ENCODE results near the gene FSCN2. TPM values are rescaled to one million over a fixed set of nuclear protein-coding genes. Genes with fewer than 3 reads are reported as not detected.

The FSCN2 gene
- total RNA-seq, 1 experiment from 2014 or later, result 2.9 TPM

DNA sequence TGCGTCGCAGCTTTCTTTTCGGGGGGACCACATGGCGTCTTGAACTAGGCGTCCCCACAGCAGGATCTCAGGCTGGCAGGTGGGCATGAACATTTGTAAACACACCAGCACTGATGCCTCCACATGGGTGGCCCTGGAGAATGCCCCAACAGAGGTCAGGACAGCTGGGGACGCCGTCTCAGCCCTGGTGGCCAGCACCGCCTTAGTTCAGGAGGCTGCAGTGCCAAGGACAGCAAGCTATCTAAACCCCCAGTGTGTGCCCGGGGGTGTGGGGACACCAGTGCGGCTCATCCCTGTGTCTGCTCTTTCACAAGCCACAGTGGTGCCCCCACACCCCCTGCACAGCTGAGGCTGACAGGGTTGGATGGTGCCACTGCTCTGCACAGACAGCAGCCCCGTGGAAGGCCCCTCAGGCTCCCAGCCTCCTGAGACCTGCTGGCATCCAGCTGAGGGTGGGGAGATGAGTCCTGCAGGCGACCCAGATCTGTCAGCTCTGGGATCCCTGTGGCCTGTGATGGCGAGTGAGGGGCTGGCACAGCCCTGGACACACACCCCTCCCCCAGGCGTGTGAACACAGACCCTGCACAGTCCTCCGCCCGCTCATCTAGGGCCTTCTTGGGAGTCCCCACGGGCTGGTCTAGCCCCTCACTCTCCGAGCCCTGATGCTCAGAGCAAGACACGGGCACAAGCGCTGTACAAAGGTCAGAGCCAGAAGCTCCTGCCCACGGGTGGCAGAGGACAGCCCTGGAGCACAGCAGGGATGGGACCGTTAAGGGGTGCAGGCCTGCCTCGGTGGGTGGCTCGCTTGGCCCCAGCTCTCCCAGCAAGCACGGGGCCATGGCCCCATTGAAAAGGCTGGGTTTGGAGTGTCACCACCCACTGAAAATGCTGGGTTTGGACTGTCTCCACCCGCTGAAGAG, 10.7 kb downstream of the FSCN2 start:
- no peak for TF ChIP-seq CTCF (IDR thresholded peaks at IDR 0.05; ENCODE audit: insufficient read depth in 1 of 2, low read depth in 1 of 2, low read length in 1 of 2, severe bottlenecking in 1 of 2, unreplicated experiment in 1 of 2)
- no peaks in the 10 kb centered on the region for H3K4me1 Mint-ChIP-seq (ENCODE audit: low read depth, unreplicated experiment)
- no peaks in the 10 kb centered on the region for H3K27me3 Mint-ChIP-seq (ENCODE audit: insufficient read depth, unreplicated experiment)
- Histone ChIP-seq H3K4me3 (ENCODE audit: low read depth, low read length) (no peak overlapping the region), H3K36me3 (ENCODE audit: control insufficient read depth, insufficient read depth, low read length) (no peaks in the 10 kb centered on the region; the same call in none of the 2 replicates), H3K27me3 (replicated peaks; ENCODE audit: control insufficient read depth, insufficient read depth, low read length) (no peaks in the 10 kb centered on the region), H3K4me1 (peaks cover 8% of the 10 kb centered on the region; the same call in 1 of the 2 replicates), H3K9me3 (no peaks in the 10 kb centered on the region)
- DNase-seq, result no peak
- BruUV-seq (replicated peaks), result no TSS peak
- H3K36me3 Mint-ChIP-seq (ENCODE audit: insufficient read depth, unreplicated experiment), result peaks cover 32% of the 10 kb centered on the region
- CTCF ChIA-PET, result interaction anchor here (1.0 to 1.1 kb wide), 2 partner anchors 14 to 20 kb away, joined by 3 to 5 read pairs; no protein-coding TSS in a partner anchor
- no peaks in the 10 kb centered on the region for H3K9me3 Mint-ChIP-seq (ENCODE audit: unreplicated experiment)
- intact Hi-C loops (cut with micrococcal nuclease; ENCODE audit: unreplicated experiment), result no loop called here
- POLR2A ChIA-PET, result interaction anchor here (0.5 kb wide), 1 partner anchor 30 kb away, joined by 8 read pairs; no protein-coding TSS in a partner anchor
- no peak overlapping the region for H3K27ac Mint-ChIP-seq (ENCODE audit: unreplicated experiment)
- H3K4me3 Mint-ChIP-seq (ENCODE audit: unreplicated experiment), result no peak overlapping the region

DNA sequence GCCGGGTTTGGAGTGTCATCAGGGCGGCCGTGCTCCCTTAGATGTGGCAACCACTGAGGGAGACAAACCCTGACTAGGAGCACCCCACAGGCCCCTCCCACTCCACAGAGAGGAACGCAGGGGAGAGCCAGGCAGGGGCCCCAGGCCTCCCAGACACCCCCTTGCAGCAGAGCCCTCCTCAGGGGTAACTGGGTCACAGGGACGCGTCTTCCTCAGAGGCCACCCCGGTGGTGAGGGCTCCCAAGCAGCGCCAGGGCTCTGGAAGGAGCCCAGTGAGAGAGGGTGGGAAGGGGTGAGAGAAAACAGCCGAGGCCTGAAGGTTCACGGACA, 11.4 kb downstream of the FSCN2 start:
- Mint-ChIP-seq H3K4me1 (ENCODE audit: low read depth, unreplicated experiment) (no peaks in the 10 kb centered on the region), H3K9me3 (ENCODE audit: unreplicated experiment) (no peaks in the 10 kb centered on the region), H3K36me3 (ENCODE audit: insufficient read depth, unreplicated experiment) (peaks cover 26% of the 10 kb centered on the region), H3K27ac (ENCODE audit: unreplicated experiment) (no peak overlapping the region), H3K4me3 (ENCODE audit: unreplicated experiment) (no peak overlapping the region), H3K27me3 (ENCODE audit: insufficient read depth, unreplicated experiment) (no peaks in the 10 kb centered on the region)
- no peak for TF ChIP-seq CTCF (IDR thresholded peaks at IDR 0.05; ENCODE audit: insufficient read depth in 1 of 2, low read depth in 1 of 2, low read length in 1 of 2, severe bottlenecking in 1 of 2, unreplicated experiment in 1 of 2)
- intact Hi-C loops (cut with micrococcal nuclease; ENCODE audit: unreplicated experiment), result no loop called here
- no TSS peak for BruUV-seq (replicated peaks)
- H3K4me3 ChIP-seq (ENCODE audit: low read depth, low read length), result no peak overlapping the region
- no peak for DNase-seq
- H3K36me3 ChIP-seq (ENCODE audit: control insufficient read depth, insufficient read depth, low read length), result no peaks in the 10 kb centered on the region; the same call in none of the 2 replicates
- ChIA-PET POLR2A (no interaction called here), CTCF (no interaction called here)
- H3K9me3 ChIP-seq, result no peaks in the 10 kb centered on the region
- H3K27me3 ChIP-seq (replicated peaks; ENCODE audit: control insufficient read depth, insufficient read depth, low read length), result no peaks in the 10 kb centered on the region
- H3K4me1 ChIP-seq, result peaks cover 3% of the 10 kb centered on the region; the same call in 1 of the 2 replicates

GRCh38 chr17:81539961-81540675, 11.9 kb downstream of the FSCN2 start:
- Histone ChIP-seq H3K4me3 (ENCODE audit: low read depth, low read length) (no peak overlapping the region), H3K27me3 (replicated peaks; ENCODE audit: control insufficient read depth, insufficient read depth, low read length) (no peaks in the 10 kb centered on the region), H3K9me3 (no peaks in the 10 kb centered on the region), H3K36me3 (ENCODE audit: control insufficient read depth, insufficient read depth, low read length) (no peaks in the 10 kb centered on the region; the same call in none of the 2 replicates), H3K4me1 (no peaks in the 10 kb centered on the region)
- Mint-ChIP-seq H3K4me1 (ENCODE audit: low read depth, unreplicated experiment) (no peaks in the 10 kb centered on the region), H3K27me3 (ENCODE audit: insufficient read depth, unreplicated experiment) (no peaks in the 10 kb centered on the region), H3K9me3 (ENCODE audit: unreplicated experiment) (no peaks in the 10 kb centered on the region), H3K36me3 (ENCODE audit: insufficient read depth, unreplicated experiment) (peaks cover 25% of the 10 kb centered on the region), H3K27ac (ENCODE audit: unreplicated experiment) (no peak overlapping the region), H3K4me3 (ENCODE audit: unreplicated experiment) (no peak overlapping the region)
- no peak for TF ChIP-seq CTCF (IDR thresholded peaks at IDR 0.05; ENCODE audit: insufficient read depth in 1 of 2, low read depth in 1 of 2, low read length in 1 of 2, severe bottlenecking in 1 of 2, unreplicated experiment in 1 of 2)
- intact Hi-C loops (cut with micrococcal nuclease; ENCODE audit: unreplicated experiment), result no loop called here
- CTCF ChIA-PET, result no interaction called here
- DNase-seq, result no peak
- POLR2A ChIA-PET, result no interaction called here
- BruUV-seq (replicated peaks), result no TSS peak
